Cardiac muscle cell (in vitro differentiated cells and primary cell): ENCODE results near the gene DAPK3. TPM values are rescaled to one million over a fixed set of nuclear protein-coding genes. Genes with fewer than 3 reads are reported as not detected.

ENCODE experiments used
- DNase-seq, 2 donors: peaks; one replicate each; pipeline versions ENCODE4 v3.0.0 to v3.0.0-alpha.2; 2010 to 2017; ENCODE audit warnings: low read depth in 1 of 2, low spot score in 1 of 2
- H3K27ac ChIP-seq: fragments of 200-600 bp; sonication (generic); 2 replicates; pipeline ENCODE4 v1.5.1; 2016
- H3K27me3 ChIP-seq: fragments of 200-600 bp; sonication (generic); 2 replicates; pipeline ENCODE4 v1.6.0; 2016; ENCODE audit warnings: control low read depth
- H3K36me3 ChIP-seq: fragments of 200-600 bp; sonication (generic); 2 replicates; pipeline ENCODE4 v1.5.1; 2016; ENCODE audit warnings: control low read depth
- H3K4me1 ChIP-seq: fragments of 200-600 bp; sonication (generic); 2 replicates; pipeline ENCODE4 v1.8.1; 2017; ENCODE audit warnings: low read depth, mild to moderate bottlenecking, mixed run types
- H3K4me3 ChIP-seq: fragments of 200-600 bp; sonication (generic); 2 replicates; pipeline ENCODE4 v1.5.1; 2016; ENCODE audit warnings: mild to moderate bottlenecking
- H3K9me3 ChIP-seq: fragments of 200-600 bp; sonication (generic); 2 replicates; pipeline ENCODE4 v1.5.1; 2017; ENCODE audit warnings: low read depth, mild to moderate bottlenecking, control low read depth
- CTCF ChIP-seq: IDR thresholded peaks from 2 replicates; pipeline ENCODE4 v1.5.1; 2012; ENCODE audit warnings: low read depth, mild to moderate bottlenecking, low read length
- polyA plus RNA-seq: library from polyadenylated mRNA; unstranded; fragments of >200 nt; fragmentation: Nextera tagmentation; extraction: Ambion mirVana; gene quantifications from 2 replicates; pipeline ENCODE4 v1.2.1, GENCODE V29; 2016
- total RNA-seq: library from RNA; depleted of rRNA; stranded (reverse); fragments of >200 nt; gene quantifications from 2 replicates; pipeline ENCODE4 v1.2.3, GENCODE V29; 2016

The DAPK3 gene
- total and polyA plus RNA-seq, 2 experiments from 2014 or later = 72.1 to 157 TPM

GRCh38 chr19:3976495-3977241 lies 5.8 kb upstream of the DAPK3 start:
- peak in 1 of 2 donors; percentile 81 for DNase-seq
- H3K4me3 ChIP-seq = no peak overlapping the region

DNA sequence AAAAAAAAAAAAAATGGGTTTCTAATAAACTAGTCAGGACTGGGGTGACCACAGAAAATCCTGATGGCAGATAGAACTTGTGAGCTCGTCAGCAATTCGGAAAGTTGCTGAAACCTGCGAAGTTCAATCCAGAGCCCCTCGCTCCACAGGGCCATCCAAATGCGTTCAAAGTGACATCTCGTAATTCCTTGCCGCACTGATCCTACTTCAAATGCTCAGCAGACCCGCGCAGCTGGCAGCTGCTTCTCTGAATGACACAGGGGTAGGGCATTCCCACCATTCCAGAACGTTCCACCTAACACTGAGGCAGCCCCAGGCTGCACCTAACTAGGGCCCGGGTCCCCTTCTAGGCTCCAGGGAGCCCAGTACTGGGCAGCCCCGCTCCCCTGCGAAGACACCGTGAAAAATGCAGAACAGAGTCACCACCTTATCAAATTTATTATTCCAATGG lies 4.8 kb upstream of the DAPK3 start:
- TF ChIP-seq CTCF = no peak
- no peaks in the 10 kb centered on the region for H3K9me3 ChIP-seq
- DNase-seq = no peak
- no peaks in the 10 kb centered on the region for H3K27me3 ChIP-seq
- H3K36me3 ChIP-seq = peaks cover 52% of the 10 kb centered on the region
- H3K4me3 ChIP-seq = no peak overlapping the region
- H3K27ac ChIP-seq = peak overlapping the region; percentile 60
- no peaks in the 10 kb centered on the region for H3K4me1 ChIP-seq

More at GRCh38 chr19:3976495-3977241, 5.8 kb upstream of the DAPK3 start:
- Histone ChIP-seq H3K36me3 (peaks cover 62% of the 10 kb centered on the region), H3K27ac (no peak overlapping the region), H3K27me3 (no peaks in the 10 kb centered on the region), H3K9me3 (no peaks in the 10 kb centered on the region), H3K4me1 (no peaks in the 10 kb centered on the region)
- TF ChIP-seq CTCF = no peak

DNA sequence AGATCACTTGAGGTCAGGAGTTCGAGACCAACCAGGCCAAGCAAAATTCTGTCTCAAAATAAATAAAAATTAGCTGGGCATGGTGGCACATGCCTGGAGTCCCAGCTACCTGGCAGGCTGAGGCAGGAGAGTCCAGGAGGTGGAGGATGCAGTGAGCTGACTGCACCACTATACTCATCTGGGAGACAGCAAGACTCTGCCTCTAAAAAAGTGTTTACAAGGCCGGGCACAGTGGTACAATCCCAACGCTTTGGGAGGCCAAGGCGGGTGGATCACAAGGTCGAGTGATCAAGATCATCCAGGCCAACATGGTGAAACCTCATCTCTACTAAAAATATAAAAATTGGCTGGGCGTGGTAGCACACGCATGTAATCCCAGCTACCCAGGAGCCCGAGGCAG lies 4.2 kb upstream of the DAPK3 start:
- DNase-seq = no peak
- Histone ChIP-seq H3K36me3 (peaks cover 47% of the 10 kb centered on the region), H3K27ac (no peak overlapping the region), H3K27me3 (no peaks in the 10 kb centered on the region), H3K4me1 (no peaks in the 10 kb centered on the region), H3K9me3 (no peaks in the 10 kb centered on the region), H3K4me3 (no peak overlapping the region)
- TF ChIP-seq CTCF = no peak

- peak overlapping the region; percentile 89 for H3K4me3 ChIP-seq
- DNase-seq = no peak
- H3K4me1 ChIP-seq = peaks cover 23% of the 10 kb centered on the region
- peaks cover 35% of the 10 kb centered on the region for H3K36me3 ChIP-seq
- no peaks in the 10 kb centered on the region for H3K9me3 ChIP-seq
- TF ChIP-seq CTCF = no peak
- H3K27ac ChIP-seq = peak overlapping the region; percentile 99
- no peaks in the 10 kb centered on the region for H3K27me3 ChIP-seq
These were observed 539 bp downstream of the DAPK3 start for GRCh38 chr19:3970313-3970807.

DNA sequence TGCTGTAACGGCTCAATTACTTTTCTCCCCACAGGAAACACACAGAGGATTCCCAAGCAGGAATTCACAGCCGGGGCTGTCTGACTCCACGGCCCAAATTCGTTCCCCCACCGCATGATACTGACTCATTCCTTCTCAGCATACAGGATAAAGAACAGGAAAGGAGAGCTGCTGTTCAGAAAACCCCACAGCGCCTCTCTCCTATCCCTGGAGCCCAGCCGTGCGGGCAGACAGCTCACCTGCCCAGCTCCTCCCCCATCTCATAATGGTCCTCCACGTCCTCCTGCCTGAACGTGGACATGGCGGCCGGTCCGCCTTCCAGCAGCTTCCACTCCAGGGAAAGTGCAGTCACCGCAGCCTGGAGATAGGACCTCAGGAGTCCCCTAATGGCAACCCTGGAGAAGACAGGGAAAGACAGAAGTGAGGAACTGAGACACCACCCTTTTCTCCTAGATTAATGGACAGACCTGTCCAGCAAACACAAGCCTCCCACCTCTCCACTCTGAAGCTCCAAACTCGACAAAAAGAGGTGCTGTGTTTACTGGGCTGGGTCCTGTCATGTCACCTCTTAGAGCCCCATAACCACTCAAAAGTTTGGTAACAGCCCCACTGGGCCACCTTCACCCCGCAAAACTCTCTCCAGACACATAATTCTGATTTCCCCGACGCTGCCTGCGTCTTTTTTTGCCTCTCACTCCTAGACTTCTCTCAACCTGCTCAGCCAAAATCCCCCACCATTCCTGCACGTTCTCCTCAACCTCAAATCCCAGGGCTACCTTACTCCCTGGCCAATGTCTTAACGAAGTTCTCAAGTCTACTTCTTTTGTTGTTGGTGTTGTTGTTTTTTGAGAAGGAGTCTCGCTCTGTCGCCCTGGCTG lies 1.2 kb downstream of the DAPK3 start:
- H3K36me3 ChIP-seq = peaks cover 38% of the 10 kb centered on the region
- peaks cover 23% of the 10 kb centered on the region for H3K4me1 ChIP-seq
- no peaks in the 10 kb centered on the region for H3K27me3 ChIP-seq
- TF ChIP-seq CTCF = peak; percentile 24
- peak overlapping the region; percentile 99 for H3K27ac ChIP-seq
- H3K9me3 ChIP-seq = no peaks in the 10 kb centered on the region
- DNase-seq = peak; percentile 63 to 85
- peak overlapping the region; percentile 89 for H3K4me3 ChIP-seq
